Hepatocyte (in vitro differentiated cells): ENCODE data around the gene WDR18. TPM values are rescaled to one million over a fixed set of nuclear protein-coding genes. Genes with fewer than 3 reads are reported as not detected.
A peak's percentile ranks its signal among the peaks of the same experiment; 100 is the strongest.
"Not testable (repeated sequence)": the region's sequence is repeated elsewhere in the genome, so short reads cannot be mapped to it uniquely, and the experiment has no call there.

Experiments used
- DNase-seq: peaks from one replicate; pipeline ENCODE4 v3.0.0-alpha.2; 2016; ENCODE audit warnings: low spot score
- H2AFZ ChIP-seq: fragments of 200-600 bp; sonication (generic); 2 replicates; pipeline ENCODE4 v1.6.0; 2016; ENCODE audit warnings: antibody characterized with exemption, mild to moderate bottlenecking
- H3K27ac ChIP-seq: fragments of 200-600 bp; sonication (generic); 2 replicates; pipeline ENCODE4 v1.5.1; 2016; ENCODE audit warnings: mild to moderate bottlenecking
- H3K27me3 ChIP-seq: fragments of 200-600 bp; sonication (generic); 2 replicates; pipeline ENCODE4 v1.6.1; 2016
- H3K36me3 ChIP-seq: fragments of 200-600 bp; sonication (generic); replicated peaks from 2 replicates; pipeline ENCODE4 v1.5.1; 2016; ENCODE audit warnings: low read depth; ENCODE audit not compliant: insufficient read depth
- H3K4me1 ChIP-seq: fragments of 200-600 bp; sonication (generic); 2 replicates; pipeline ENCODE4 v1.5.1; 2016; ENCODE audit warnings: mild to moderate bottlenecking, moderate library complexity; ENCODE audit not compliant: insufficient read depth
- H3K4me2 ChIP-seq: fragments of 200-600 bp; sonication (generic); 2 replicates; pipeline ENCODE4 v1.6.0; 2016
- H3K4me3 ChIP-seq: fragments of 200-600 bp; sonication (generic); 2 replicates; pipeline ENCODE4 v1.5.1; 2016; ENCODE audit warnings: mild to moderate bottlenecking
- H3K79me2 ChIP-seq: fragments of 200-600 bp; sonication (generic); 2 replicates; pipeline ENCODE4 v1.6.0; 2017; ENCODE audit warnings: mild to moderate bottlenecking
- H3K9me2 ChIP-seq: fragments of 200-600 bp; sonication (generic); replicated peaks from 2 replicates; pipeline ENCODE4 v1.6.0; 2017; ENCODE audit warnings: mild to moderate bottlenecking; ENCODE audit not compliant: insufficient read depth
- H3K9me3 ChIP-seq: fragments of 200-600 bp; sonication (generic); 2 replicates; pipeline ENCODE4 v1.5.1; 2016; ENCODE audit warnings: low read depth, mild to moderate bottlenecking
- H4K20me1 ChIP-seq: fragments of 200-600 bp; sonication (generic); 2 replicates; pipeline ENCODE4 v1.6.0; 2016; ENCODE audit warnings: mild to moderate bottlenecking; ENCODE audit not compliant: insufficient read depth, poor library complexity, severe bottlenecking
- EZH2 ChIP-seq: fragments of 200-600 bp; sonication (generic); IDR thresholded peaks from 2 replicates; pipeline ENCODE4 v1.6.1; 2016; ENCODE audit warnings: antibody characterized with exemption, mild to moderate bottlenecking, borderline replicate concordance
- EZH2phosphoT487 ChIP-seq: fragments of 200-600 bp; sonication (generic); IDR thresholded peaks from one replicate; pipeline ENCODE4 v1.6.1; 2018; ENCODE audit warnings: antibody characterized with exemption, mild to moderate bottlenecking, low read depth, moderate library complexity; ENCODE audit not compliant: unreplicated experiment, severe bottlenecking
- WGBS: methylation state at CpG from one replicate; pipeline ENCODE4 v1.1.6; 2016; ENCODE audit warnings: low lambda C conversion rate; ENCODE audit errors: missing lambda C conversion rate; 5-methylcytosine and 5-hydroxymethylcytosine counted together
- polyA plus RNA-seq: library from polyadenylated mRNA; unstranded; fragments of >200 nt; fragmentation: Nextera tagmentation; extraction: Ambion mirVana; gene quantifications from 2 replicates; pipeline ENCODE4 v1.2.1, GENCODE V29; 2016
- total RNA-seq: library from RNA; depleted of rRNA; stranded (reverse); fragments of >200 nt; gene quantifications from 2 replicates; pipeline ENCODE4 v1.2.3, GENCODE V29; 2014
- TF ChIP-seq, protein P1 (sequence below): fragments of 200-600 bp; sonication (generic); IDR thresholded peaks from 2 replicates; pipeline ENCODE4 v1.5.1; 2016; ENCODE audit warnings: antibody characterized with exemption, mild to moderate bottlenecking; ENCODE audit not compliant: poor library complexity

The WDR18 gene
- total and polyA plus RNA-seq, 2 experiments from 2014 or later = 60.0 to 169 TPM

DNA sequence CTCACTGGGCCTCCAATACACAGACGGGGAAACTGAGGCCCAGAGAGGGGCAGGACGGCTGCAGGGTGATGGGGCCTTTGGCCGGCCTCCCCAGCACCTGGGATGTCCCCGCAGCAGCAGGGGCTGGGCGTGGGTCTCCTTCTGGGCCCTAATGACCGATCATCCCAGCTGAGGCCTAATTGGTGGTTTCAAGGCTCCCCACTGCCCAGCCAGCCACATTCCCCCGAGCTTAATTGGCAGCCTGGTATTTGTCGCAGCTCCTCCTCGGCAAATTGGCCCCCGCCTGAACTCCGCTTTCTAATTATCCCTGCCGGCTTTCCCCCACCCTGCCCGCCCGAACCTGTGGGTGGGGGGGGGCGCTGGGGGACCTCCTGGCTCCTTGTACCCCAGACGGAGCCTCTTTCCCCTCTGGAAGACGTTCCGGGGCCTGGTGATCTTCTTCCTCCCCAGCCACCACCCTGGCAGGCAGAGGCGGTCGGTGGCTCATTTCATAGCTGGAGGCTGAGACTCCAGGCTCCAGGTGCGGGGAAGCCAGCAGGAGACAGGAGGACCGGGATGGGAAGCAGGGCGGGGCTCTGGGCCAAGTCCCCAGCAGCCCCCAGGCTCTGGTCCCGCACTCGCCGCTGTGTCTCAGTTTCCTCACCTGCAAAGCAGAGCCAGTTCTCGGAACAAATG lies 27.2 kb upstream of the WDR18 start:
- Histone ChIP-seq H3K4me1 (peaks cover 79% of the 10 kb centered on the region), H3K9me2 (no peaks in the 10 kb centered on the region), H3K27me3 (no peaks in the 10 kb centered on the region), H3K4me2 (peak overlapping the region; percentile 88), H3K27ac (peak overlapping the region; percentile 100), H3K4me3 (no peak overlapping the region), H3K36me3 (no peaks in the 10 kb centered on the region), H3K9me3 (no peaks in the 10 kb centered on the region), H4K20me1 (no peaks in the 10 kb centered on the region), H2AFZ (no peak overlapping the region), H3K79me2 (peaks cover 87% of the 10 kb centered on the region)
- DNase-seq = peak; percentile 79
- 22% methylated on average over 19 of the region's 27 CpGs for WGBS
- TF ChIP-seq, protein P1, sequence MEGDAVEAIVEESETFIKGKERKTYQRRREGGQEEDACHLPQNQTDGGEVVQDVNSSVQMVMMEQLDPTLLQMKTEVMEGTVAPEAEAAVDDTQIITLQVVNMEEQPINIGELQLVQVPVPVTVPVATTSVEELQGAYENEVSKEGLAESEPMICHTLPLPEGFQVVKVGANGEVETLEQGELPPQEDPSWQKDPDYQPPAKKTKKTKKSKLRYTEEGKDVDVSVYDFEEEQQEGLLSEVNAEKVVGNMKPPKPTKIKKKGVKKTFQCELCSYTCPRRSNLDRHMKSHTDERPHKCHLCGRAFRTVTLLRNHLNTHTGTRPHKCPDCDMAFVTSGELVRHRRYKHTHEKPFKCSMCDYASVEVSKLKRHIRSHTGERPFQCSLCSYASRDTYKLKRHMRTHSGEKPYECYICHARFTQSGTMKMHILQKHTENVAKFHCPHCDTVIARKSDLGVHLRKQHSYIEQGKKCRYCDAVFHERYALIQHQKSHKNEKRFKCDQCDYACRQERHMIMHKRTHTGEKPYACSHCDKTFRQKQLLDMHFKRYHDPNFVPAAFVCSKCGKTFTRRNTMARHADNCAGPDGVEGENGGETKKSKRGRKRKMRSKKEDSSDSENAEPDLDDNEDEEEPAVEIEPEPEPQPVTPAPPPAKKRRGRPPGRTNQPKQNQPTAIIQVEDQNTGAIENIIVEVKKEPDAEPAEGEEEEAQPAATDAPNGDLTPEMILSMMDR = no peak
- no peak for TF ChIP-seq EZH2
- TF ChIP-seq EZH2phosphoT487 = no peak

DNA sequence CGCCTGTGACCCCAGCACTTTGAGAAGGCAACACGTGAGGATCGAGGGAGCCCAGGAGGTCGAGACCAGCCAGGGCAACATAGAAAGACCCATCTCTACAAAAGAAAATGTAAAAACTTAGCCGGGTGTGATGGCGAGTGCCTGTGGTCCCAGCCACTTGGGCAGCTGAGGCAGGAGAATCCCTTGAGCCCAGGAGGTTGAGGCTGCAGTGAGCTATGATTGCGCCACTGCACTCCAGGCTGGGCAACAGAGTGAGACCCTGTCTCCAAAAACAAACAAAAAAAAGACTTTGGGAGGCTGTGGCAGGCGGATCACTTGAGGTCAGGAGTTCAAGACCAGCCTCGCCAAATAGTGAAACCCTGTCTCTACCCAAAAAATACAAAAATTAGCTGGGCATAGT lies 26.6 kb upstream of the WDR18 start:
- DNase-seq, H3K27me3 ChIP-seq, H3K36me3 ChIP-seq, H3K4me3 ChIP-seq, H3K9me3 ChIP-seq, H2AFZ ChIP-seq, H4K20me1 ChIP-seq, H3K9me2 ChIP-seq: not testable (repeated sequence)
- Histone ChIP-seq H3K4me1 (peaks cover 75% of the 10 kb centered on the region), H3K4me2 (peak overlapping the region; percentile 88), H3K79me2 (peaks cover 87% of the 10 kb centered on the region), H3K27ac (peak overlapping the region; percentile 100)
- WGBS = 87% methylated on average over 9 of the region's 9 CpGs

DNA sequence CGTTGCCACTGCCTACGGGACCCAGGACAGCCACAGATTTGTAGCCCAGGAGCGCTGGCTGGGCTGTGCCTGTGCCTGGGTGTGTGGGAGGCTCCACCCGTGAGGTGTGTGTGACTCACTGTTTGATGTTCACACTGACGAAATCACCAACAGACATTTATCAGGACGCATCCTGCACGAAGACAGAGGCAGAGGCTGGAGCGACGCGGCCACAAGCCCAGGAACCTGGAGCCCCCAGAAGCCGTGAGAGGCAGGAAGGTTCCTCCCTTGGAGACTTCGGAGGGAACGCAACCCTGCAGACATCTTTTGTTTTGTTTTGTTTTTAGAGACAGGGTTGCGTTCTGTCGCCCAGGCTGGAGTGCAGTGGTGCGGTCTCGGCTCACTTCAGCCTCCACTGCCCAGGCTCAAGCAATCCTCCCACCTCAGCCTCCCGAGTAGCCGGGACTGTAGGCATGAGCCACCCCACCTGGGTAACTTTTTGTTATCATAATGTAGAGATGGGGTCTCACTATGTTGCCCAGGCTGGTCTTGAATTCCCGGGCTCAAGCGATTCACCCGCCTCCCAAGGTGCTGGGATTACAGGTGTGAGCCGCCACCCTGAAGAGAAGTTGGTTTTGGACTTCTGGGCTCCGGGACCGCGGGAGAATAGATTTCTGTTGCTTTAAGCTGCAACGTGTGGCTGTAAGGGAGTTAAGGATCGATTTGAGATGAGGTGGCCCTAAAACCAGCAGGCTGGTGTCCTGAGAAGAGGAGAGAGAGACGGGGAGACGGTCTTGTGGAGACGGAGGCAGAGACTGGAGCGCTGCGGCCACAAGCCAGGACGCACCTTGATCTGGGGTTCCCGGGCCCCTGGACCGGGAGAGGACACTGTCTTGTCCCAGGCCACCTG lies 24.9 kb upstream of the WDR18 start:
- Histone ChIP-seq H3K79me2 (peaks cover 87% of the 10 kb centered on the region), H2AFZ (no peak overlapping the region), H4K20me1 (peaks cover 7% of the 10 kb centered on the region), H3K9me2 (no peaks in the 10 kb centered on the region), H3K27me3 (no peaks in the 10 kb centered on the region), H3K36me3 (no peaks in the 10 kb centered on the region), H3K4me1 (peaks cover 66% of the 10 kb centered on the region), H3K9me3 (no peaks in the 10 kb centered on the region), H3K27ac (peak overlapping the region; percentile 100), H3K4me3 (peak overlapping the region; percentile 21), H3K4me2 (peak overlapping the region; percentile 81)
- TF ChIP-seq EZH2 (no peak), EZH2phosphoT487 (no peak)
- TF ChIP-seq, protein P1 = no peak
- peak; percentile 84 for DNase-seq
- 74% methylated on average over 36 of the region's 36 CpGs for WGBS

DNA sequence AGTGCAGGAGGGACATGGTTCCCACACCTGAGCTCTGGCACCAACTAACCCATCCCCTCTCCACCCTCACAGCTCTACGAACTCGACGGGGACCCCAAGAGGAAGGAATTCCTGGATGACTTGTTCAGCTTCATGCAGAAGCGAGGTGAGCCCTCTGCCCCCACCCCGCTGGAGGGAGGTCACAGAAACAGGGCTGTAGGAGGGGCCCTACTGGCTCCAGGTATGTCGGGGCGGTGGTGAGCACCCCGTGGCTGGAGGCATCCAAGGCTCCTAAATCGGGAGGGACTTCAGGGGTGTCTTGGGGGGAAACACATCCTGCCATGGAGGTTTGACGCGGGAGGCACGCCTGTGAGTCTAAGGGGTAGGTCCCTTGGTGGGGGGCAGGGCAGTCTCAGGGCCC lies 24.1 kb upstream of the WDR18 start:
- 53% methylated on average over 12 of the region's 12 CpGs for WGBS
- Histone ChIP-seq H3K27ac (peak overlapping the region; percentile 100), H3K9me3 (no peaks in the 10 kb centered on the region), H4K20me1 (peaks cover 7% of the 10 kb centered on the region), H3K4me2 (peak overlapping the region; percentile 81), H3K79me2 (peaks cover 80% of the 10 kb centered on the region), H3K4me1 (peaks cover 58% of the 10 kb centered on the region), H3K9me2 (no peaks in the 10 kb centered on the region), H2AFZ (no peak overlapping the region), H3K27me3 (no peaks in the 10 kb centered on the region), H3K36me3 (peaks cover 1% of the 10 kb centered on the region), H3K4me3 (no peak overlapping the region)
- peak; percentile 65 for DNase-seq
- no peak for TF ChIP-seq EZH2phosphoT487
- TF ChIP-seq, protein P1 = peak; percentile 9
- TF ChIP-seq EZH2 = no peak
